ENCODE data around the gene FANCI. TPM values are rescaled to one million over a fixed set of nuclear protein-coding genes. Genes with fewer than 3 reads are reported as not detected.

FANCI gene
- total and polyA plus RNA-seq, 2 of the 13 experiments (the other 11 are each of a cell fraction or from before 2014, with no cell fraction given), result 15.7 to 68.8 TPM

DNA sequence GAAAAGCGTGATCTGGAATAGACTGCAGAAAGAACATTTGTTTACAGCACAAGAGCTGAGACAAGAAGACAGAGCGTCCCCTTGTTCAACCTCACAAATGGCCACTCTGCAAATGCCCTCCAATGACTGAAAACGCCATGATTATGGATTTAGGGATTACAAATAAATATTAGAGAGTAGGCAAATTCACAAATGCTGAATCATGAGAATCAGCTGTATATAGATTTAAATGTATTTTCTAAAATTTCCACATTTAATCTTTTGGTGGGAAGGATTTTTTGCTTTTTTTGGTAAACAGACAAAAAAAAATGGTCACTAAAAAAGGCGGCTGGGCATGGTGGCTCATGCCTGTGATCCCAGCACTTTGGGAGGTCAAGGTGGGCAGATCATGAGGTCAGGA, 101.5 kb downstream of the FANCI start:
- ChIA-PET CTCF (ENCODE audit: low intra/inter-chr PET ratio, low total read pairs) (no interaction called here), POLR2A (no interaction called here)
- 32% methylated on average over 4 of the region's 4 CpGs for WGBS (ENCODE audit: low lambda C conversion rate)
- no peak overlapping the region for H2AFZ ChIP-seq (ENCODE audit: low read length)
- ATAC-seq (no peak), FAIRE-seq (no peak), DNase-seq (ENCODE audit: low spot score) (no peak)
- H3K79me2 ChIP-seq (ENCODE audit: insufficient read depth, low read length), result no peaks in the 10 kb centered on the region
- no peaks in the 10 kb centered on the region; the same call in 1 of the 2 replicates for H3K4me1 ChIP-seq (ENCODE audit: insufficient read depth, low read length)
- peak; percentile 67 for TF ChIP-seq MAFF (IDR thresholded peaks at IDR 0.05; ENCODE audit: low read depth, low read length)
- peak; percentile 54 to 77; a peak in 3 of 4 replicates for TF ChIP-seq MAFK (conservative IDR thresholded peaks at IDR 0.05 in 1 of 2, IDR thresholded peaks at IDR 0.05 in 1 of 2; ENCODE audit: low read length in 2 of 2)
- TF ChIP-seq, protein P1, sequence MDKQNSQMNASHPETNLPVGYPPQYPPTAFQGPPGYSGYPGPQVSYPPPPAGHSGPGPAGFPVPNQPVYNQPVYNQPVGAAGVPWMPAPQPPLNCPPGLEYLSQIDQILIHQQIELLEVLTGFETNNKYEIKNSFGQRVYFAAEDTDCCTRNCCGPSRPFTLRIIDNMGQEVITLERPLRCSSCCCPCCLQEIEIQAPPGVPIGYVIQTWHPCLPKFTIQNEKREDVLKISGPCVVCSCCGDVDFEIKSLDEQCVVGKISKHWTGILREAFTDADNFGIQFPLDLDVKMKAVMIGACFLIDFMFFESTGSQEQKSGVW (CRISPR knock-in tag; IDR thresholded peaks at IDR 0.05; ENCODE audit: borderline replicate concordance), result no peak
- no peak overlapping the region for H3K4me3 ChIP-seq (replicated peaks in 1 of 3; ENCODE audit: insufficient read depth in 1 of 3, low read depth in 2 of 3, low read length in 3 of 3)
- H3K9me3 ChIP-seq (ENCODE audit: low read length), result no peaks in the 10 kb centered on the region
- no peaks in the 10 kb centered on the region for H4K20me1 ChIP-seq (ENCODE audit: insufficient read depth, low read length)
- in situ Hi-C loops (cut with HindIII; ENCODE audit: extremely low pct_ligation_motif_present, low pct_unique_long_range_greater_than_20kb), result no loop called here
- H3K36me3 ChIP-seq (replicated peaks in 1 of 2; ENCODE audit: control insufficient read depth in 1 of 2, insufficient read depth in 2 of 2, low read length in 2 of 2), result no peaks in the 10 kb centered on the region
- H3K4me2 ChIP-seq (ENCODE audit: low read depth, low read length), result no peak overlapping the region
- no peak overlapping the region for H3K27ac ChIP-seq (ENCODE audit: extremely low read length, insufficient read depth, low read length)
- no peak overlapping the region for H3K9ac ChIP-seq (ENCODE audit: insufficient read depth, low read depth, low read length)
- no TSS peak for BruUV-seq (replicated peaks)
- intact Hi-C loops (cut with micrococcal nuclease; ENCODE audit: unreplicated experiment), result no loop called here
- H3K27me3 ChIP-seq (ENCODE audit: control insufficient read depth in 1 of 2, insufficient read depth in 2 of 2, low read length in 2 of 2), result peaks cover 1 to 39% of the 10 kb centered on the region in 2 experiments; a peak in 4 of 5 replicates

DNA sequence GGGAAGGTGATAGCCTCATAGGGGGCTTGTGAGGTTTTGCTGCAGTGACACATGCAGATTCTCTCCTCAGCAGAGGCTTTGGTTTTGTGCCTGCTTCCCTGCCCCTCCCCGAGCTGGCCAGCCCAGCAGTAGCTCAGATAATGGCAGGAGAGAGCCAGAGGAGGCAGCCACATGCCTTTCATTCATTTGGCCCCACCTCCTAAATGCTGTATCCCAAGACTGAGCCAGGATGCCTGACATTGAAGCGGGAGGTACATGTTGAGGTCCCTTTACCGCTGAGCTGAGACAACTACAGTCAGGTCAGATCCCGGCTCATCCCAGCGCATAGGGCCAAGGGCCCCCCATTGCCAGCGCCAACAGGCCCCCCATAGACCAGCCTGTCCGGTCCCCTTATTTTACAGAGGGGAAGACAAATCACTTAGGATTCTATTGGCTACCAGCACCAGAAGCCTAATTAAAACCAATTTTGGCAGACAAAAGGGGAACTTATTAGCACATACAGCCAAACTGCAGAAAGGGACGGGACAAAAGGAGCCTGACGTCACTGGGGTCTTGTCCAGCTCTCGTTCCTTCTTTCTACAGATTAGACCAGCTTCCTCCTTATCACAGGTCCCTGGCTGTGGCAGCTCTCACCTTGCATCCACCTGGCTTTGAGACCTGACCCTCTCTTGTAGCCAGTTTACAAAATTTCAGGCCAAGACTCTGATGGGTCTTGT, 102.9 kb downstream of the FANCI start:
- no TSS peak for BruUV-seq (replicated peaks)
- in situ Hi-C loops (cut with HindIII; ENCODE audit: extremely low pct_ligation_motif_present, low pct_unique_long_range_greater_than_20kb), result no loop called here
- ChIA-PET POLR2A (no interaction called here), CTCF (ENCODE audit: low intra/inter-chr PET ratio, low total read pairs) (no interaction called here)
- Histone ChIP-seq H3K4me1 (ENCODE audit: insufficient read depth, low read length) (no peaks in the 10 kb centered on the region), H3K27me3 (ENCODE audit: control insufficient read depth in 1 of 2, insufficient read depth in 2 of 2, low read length in 2 of 2) (peaks cover 1 to 43% of the 10 kb centered on the region in 2 experiments; a peak in 4 of 5 replicates), H3K9ac (ENCODE audit: insufficient read depth, low read depth, low read length) (no peak overlapping the region), H4K20me1 (ENCODE audit: insufficient read depth, low read length) (no peaks in the 10 kb centered on the region), H3K4me3 (replicated peaks in 1 of 3; ENCODE audit: insufficient read depth in 1 of 3, low read depth in 2 of 3, low read length in 3 of 3) (no peak overlapping the region), H2AFZ (ENCODE audit: low read length) (no peak overlapping the region), H3K27ac (ENCODE audit: extremely low read length, insufficient read depth, low read length) (no peak overlapping the region), H3K9me3 (ENCODE audit: low read length) (no peaks in the 10 kb centered on the region), H3K36me3 (replicated peaks in 1 of 2; ENCODE audit: control insufficient read depth in 1 of 2, insufficient read depth in 2 of 2, low read length in 2 of 2) (no peaks in the 10 kb centered on the region), H3K79me2 (ENCODE audit: insufficient read depth, low read length) (no peaks in the 10 kb centered on the region), H3K4me2 (ENCODE audit: low read depth, low read length) (no peak overlapping the region)
- DNase-seq (ENCODE audit: low spot score) (no peak), ATAC-seq (no peak), FAIRE-seq (no peak)
- WGBS (ENCODE audit: low lambda C conversion rate), result 62% methylated on average over 9 of the region's 10 CpGs
- intact Hi-C loops (cut with micrococcal nuclease; ENCODE audit: unreplicated experiment), result no loop called here
- TF ChIP-seq TRIM24 (CRISPR knock-in tag; IDR thresholded peaks at IDR 0.05) (no peak), REXO4 (CRISPR knock-in tag; IDR thresholded peaks at IDR 0.05; ENCODE audit: borderline replicate concordance) (no peak), KAT8 (CRISPR knock-in tag; IDR thresholded peaks at IDR 0.05) (no peak), MEIS1 (CRISPR knock-in tag; IDR thresholded peaks at IDR 0.05; ENCODE audit: borderline replicate concordance) (no peak), ZNF850 (CRISPR knock-in tag; conservative IDR thresholded peaks at IDR 0.05) (no peak), ZNF12 (CRISPR knock-in tag; IDR thresholded peaks at IDR 0.05) (no peak), ZNF737 (CRISPR knock-in tag; IDR thresholded peaks at IDR 0.05; ENCODE audit: borderline replicate concordance) (no peak), ATF7-NPFF (CRISPR knock-in tag; IDR thresholded peaks at IDR 0.05; ENCODE audit: low read depth) (no peak), ZFP37 (CRISPR knock-in tag; IDR thresholded peaks at IDR 0.05; ENCODE audit: borderline replicate concordance) (no peak), ARHGAP35 (CRISPR knock-in tag; IDR thresholded peaks at IDR 0.05; ENCODE audit: borderline replicate concordance) (no peak), KDM6A (CRISPR knock-in tag; IDR thresholded peaks at IDR 0.05; ENCODE audit: low read depth) (no peak)
- TF ChIP-seq, protein P2, sequence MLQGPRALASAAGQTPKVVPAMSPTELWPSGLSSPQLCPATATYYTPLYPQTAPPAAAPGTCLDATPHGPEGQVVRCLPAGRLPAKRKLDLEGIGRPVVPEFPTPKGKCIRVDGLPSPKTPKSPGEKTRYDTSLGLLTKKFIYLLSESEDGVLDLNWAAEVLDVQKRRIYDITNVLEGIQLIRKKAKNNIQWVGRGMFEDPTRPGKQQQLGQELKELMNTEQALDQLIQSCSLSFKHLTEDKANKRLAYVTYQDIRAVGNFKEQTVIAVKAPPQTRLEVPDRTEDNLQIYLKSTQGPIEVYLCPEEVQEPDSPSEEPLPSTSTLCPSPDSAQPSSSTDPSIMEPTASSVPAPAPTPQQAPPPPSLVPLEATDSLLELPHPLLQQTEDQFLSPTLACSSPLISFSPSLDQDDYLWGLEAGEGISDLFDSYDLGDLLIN (CRISPR knock-in tag; IDR thresholded peaks at IDR 0.05; ENCODE audit: borderline replicate concordance), result no peak
- TF ChIP-seq, protein P3, sequence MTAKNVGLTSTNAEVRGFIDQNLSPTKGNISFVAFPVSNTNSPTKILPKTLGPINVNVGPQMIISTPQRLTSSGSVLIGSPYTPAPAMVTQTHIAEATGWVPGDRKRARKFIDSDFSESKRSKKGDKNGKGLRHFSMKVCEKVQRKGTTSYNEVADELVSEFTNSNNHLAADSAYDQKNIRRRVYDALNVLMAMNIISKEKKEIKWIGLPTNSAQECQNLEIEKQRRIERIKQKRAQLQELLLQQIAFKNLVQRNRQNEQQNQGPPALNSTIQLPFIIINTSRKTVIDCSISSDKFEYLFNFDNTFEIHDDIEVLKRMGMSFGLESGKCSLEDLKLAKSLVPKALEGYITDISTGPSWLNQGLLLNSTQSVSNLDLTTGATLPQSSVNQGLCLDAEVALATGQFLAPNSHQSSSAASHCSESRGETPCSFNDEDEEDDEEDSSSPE (CRISPR knock-in tag; IDR thresholded peaks at IDR 0.05), result no peak

Measured in HepG2 (cell line).